CD4-positive, alpha-beta T cell treated with Interleukin-10 for 1 hour (primary cell): ENCODE results near the gene ANAPC1.
"Not testable (repeated sequence)": the region's sequence is repeated elsewhere in the genome, so short reads cannot be mapped to it uniquely, and the experiment has no call there.

Source experiments
- DNase-seq: peaks from one replicate; pipeline ENCODE4 v3.0.0-alpha.2; 2020

Gene ANAPC1

DNA sequence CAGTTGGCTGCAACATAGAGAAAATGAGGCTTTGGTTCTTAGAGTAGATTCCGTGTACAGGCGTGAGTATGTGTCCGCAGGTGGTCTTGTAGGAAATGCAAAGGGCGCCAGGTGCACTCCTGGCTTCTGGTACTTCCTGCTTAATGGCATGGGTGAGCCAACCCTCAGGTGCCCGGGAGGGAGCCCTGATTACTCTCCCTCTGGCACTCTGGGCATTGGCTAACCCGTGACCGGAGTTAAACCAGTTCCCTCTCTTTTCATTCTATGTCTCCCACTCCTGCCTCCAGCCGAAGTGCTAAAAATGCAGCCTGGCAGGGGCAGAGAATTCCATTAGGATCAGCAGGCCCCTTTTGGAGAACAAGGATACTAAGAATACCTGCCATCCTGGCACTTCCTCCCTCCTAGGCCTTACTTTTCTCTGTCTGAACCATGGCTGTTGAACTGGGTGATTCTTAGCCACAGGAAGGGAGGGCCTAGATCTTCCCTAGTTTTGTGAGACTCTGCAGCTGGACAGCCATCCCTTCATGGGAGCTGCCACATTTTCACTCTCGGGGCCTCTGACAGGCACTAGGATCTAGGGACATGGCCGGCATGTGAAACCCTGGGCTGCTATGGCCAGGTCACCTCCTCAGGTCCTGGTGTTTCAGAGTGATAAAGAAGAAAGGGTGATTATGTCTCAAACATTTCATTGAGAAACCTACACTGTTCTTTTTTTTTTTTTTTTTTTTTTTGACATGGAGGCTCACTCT is 20.9 kb upstream of the ANAPC1 start:
- DNase-seq, result no peak

DNA sequence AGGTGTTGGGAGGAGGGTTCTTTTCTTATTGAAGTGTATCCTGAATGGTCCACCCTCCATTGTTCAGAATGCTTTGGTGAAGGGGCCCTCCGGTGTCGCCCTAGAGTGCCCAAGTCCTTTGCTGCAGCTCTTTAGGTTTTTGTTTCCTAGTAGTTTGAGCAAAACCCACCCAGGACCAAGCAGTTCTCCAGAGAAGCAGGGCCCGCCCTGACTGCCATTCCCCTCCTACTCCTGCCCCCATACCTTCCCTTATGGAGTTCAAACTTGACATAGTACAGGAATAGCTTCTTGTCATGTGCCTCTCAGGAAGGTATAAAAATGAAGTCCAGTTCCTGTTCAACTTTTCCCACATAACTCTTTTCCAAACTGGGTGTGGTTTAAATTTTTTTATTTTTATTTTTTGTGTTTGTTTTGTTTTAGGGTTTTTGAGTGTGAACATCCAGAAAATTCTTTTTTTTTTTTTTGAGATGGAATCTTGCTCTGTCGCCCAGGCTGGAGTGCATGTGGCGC is 20.0 kb upstream of the ANAPC1 start:
- no peak for DNase-seq

DNA sequence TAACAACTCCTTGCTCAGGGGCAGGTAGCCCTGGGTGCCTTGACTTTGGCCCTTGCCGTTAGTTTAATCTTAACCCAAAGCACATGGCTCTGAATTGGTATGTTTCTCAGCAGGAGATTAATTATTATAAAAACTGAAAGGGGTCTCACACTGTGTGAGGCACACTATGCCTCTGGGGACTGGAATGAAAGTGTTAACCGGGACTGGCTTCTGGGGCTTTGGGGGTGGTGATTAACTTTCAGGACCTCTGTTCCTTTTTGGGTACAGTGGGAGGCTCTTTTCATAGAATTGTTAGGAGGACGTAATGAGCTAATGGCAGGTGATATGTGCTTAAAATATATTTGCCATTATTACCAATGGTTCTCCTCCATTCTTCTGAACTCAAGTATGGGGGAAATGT is 19.5 kb upstream of the ANAPC1 start:
- no peak for DNase-seq

DNA sequence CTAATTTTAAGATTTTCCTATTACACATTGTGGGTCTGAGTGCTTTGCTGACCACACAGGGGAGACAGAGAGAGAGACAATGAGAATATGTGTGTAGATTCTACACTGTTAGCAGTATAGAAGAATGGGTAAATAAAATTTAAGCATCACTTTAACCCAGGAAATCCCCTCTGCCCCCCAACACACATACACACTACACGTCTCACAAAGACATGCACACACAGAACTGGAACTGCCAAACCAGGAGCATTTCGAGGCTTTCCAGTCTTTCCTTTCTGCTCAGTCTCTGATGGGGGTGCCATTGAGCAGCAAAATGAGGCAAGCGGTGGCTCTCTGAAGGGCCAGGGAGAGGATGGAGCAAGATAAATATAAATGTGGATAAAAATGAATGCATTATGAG is 16.9 kb upstream of the ANAPC1 start:
- no peak for DNase-seq

DNA sequence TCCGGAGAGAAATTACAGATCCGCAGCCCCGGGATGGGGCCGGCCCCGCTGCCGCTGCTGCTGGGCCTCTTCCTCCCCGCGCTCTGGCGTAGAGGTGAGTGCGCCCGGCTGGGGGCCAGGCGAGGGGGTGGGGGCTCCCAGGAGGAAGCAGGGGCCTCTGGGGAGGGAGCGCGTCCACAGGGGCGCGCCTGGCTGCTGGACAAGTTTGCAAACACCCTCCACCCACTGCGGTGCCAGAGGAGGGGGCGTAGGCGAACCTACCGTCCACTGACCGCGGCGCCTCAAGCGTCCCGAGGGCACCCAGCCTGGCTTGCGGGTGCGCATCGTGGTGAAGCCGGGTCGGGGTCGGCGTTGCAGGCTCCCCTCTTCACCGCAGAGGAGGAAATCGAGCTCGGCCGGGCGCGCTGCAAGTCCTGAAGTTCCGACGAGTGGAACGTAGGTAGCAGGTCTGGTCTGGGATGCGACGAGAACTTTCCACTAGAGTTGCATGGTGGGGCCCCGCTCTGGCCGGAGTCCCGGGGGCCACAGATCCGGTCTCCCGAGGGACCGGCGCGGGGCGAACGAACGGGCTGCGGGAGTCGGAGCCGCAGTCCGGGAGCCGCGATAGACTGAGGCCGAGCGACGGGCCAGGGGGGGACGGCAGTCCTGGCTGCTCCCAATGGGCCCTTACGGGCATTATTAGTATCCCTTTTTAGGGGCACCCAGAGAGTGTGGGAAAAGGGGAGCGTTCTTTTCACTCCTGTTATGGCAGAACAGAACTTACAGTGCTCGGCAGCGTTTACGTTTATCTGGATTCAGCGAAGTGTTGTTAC is 14.9 kb upstream of the ANAPC1 start:
- DNase-seq, result peak; percentile 2

DNA sequence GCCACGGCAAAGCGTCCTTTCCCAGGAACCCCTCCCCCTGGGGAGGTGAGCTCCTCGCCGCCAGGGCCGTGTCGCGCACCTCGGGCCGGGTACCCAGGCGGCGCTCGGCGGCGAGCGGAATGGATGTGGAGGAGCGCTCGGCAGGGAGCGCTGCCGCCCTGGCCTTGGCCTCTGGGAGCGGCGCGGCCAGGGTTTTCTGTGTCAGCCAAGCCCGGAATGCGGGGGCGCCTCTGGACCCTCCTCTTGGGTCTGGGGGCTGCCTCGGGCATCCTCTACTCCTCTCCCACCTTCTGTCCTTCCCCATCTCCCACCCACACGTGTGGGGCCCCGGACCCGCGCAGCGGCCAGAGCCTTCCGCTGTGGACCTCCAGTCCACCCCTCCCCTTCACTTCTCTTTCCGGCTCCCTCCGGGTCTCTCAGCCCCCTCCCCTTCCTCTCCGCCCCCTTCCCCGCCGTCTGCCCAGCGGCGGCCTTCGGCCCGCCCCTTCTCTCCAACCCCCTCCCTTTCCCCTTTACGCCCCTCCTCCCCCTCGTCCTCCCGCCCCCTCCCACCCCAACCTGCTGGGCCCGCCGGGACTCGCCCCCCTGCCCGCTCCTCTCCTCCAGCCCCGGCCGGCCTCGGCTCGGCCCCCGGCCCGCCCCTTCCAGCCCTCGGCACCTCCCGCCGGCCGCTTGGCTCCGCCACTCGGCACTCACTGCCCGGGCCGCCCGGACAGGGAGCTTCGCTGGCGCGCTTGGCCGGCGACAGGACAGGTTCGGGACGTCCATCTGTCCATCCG is 14.1 kb upstream of the ANAPC1 start, which contains the start of gene MERTK:
Gene MERTK, plus strand, starts transcription at position 684 of the 779 bp plus-strand sequence. CDS start 129 bp downstream, outside the sequence.
- peak; percentile 43 for DNase-seq

DNA sequence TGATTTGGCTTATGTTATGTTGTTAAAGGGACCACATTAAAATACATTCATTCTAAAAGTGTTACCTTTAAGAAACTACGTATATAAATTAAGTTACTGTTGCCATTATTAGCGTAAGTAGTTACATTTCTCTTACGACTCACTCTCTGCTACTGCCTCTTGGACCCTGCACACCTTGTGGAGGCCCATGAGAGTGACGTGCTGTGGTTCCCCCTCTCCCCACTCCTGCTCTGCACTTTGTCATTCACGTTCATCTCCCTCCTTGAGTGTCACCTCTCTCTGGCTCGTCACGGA is 13.6 kb upstream of the ANAPC1 start:
- DNase-seq, result no peak

DNA sequence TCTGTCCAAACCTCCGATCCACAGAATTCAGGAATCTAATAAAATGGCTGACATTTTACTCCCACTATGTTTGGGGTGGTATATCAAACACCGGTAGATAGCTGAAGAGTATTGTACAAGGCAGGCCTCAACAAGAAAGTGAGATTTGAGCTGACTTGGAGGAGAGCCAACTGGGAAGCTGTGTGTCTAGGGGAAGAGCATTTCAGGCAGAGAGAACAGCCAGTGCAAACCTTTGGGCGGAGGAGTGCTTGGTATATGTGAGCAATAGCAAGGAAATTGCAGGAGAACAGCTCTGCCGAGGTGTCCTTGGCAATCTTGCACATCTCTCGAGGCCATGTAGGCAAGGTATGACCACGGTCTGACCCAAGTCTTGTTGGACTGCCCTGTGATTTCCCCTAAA is 12.6 kb upstream of the ANAPC1 start:
- no peak for DNase-seq

DNA sequence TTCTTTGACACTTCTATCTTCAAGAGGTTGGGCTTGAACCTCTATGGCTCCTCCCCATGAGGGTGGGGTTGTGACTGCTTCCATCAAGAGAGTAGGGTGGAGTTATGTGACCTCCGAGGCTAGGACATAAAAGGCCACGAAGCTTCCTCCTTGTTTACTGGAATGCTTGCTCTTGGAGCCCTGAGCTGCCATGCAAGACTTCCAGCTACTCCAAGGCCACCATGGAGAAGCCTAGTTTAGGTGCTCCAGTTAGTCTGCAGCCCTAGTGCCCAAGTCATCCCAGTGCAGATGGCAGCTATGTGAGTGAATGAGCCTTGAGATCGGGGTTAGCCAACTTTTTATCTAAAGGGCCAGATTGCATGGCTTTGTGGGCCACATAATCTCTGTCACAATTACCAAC is 12.0 kb upstream of the ANAPC1 start:
- DNase-seq, result no peak

DNA sequence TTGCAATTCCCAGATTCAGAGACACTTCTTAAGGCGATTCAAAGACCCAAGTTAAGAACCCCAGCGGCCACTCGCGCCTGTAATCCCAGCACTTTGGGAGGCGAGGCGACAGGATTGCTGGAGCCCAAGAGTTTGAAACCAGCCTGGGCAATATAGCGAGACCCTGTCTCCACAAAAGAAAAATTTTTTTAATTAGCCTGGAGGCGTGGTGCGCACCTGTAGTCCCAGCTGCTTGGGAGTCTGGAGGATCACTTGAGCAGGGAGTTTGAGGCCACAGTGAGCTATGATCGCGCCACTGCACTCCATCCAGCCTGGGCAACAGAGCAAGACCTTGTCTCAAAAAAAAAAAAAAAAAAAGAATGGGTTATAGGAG is 585 bp upstream of the ANAPC1 start:
- DNase-seq, result no peak

DNA sequence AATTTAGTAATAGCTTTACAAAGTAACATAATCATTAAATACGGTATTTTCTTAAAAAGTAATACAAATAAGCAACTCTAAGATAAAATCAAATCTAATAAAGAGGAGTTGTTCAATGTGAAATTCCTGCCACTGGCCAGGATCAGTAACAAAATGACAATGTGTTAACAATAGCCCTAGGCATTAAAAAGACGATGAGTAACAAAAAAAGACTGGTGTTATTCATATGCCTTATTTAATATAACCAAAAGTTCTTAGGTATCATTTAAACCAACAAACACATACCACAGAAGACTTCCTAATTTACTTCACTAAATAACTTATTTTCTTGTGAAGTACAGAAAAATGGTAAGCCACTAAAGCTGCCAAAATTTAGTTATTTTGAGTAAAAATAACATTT is 11.2 kb downstream of the ANAPC1 start:
- DNase-seq, result not testable (repeated sequence)

DNA sequence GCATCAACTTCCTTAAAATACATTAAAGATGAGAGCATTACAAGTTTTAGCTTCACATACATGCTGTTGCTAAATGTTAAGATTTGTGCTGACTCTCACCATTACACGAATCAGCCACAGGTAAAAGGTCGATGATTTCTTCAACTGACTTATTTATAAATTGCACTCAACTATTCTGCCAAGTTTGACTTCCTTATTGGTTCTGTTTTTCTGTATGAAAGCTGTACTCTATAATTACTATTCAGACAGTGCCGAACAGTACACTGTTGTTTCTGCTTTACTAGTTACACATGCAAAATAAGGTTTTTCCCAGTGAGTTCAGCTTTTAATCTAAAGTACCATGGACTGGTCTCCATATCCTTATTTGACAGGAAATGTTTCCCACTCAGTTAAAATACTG is 18.9 kb downstream of the ANAPC1 start:
- not testable (repeated sequence) for DNase-seq

DNA sequence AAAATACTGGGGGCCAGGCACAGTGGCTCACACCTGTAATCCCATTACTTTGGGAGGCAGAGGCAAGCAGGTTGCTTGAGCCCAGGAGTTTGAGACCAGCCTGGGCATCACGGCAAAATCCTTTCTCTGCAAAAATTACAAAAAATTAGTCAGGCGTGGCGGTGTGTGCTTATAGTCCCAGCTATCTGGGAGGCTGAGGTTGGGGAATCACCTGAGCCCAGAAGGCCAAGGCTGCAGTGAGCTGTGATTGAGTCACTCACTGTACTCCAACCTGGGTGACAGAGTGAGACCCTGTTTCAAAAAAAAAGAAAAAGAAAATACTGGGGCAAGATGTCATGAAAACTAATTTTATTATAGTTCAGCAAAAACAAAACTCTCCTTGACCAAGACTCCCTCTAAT is 24.0 kb downstream of the ANAPC1 start:
- DNase-seq, result not testable (repeated sequence)

DNA sequence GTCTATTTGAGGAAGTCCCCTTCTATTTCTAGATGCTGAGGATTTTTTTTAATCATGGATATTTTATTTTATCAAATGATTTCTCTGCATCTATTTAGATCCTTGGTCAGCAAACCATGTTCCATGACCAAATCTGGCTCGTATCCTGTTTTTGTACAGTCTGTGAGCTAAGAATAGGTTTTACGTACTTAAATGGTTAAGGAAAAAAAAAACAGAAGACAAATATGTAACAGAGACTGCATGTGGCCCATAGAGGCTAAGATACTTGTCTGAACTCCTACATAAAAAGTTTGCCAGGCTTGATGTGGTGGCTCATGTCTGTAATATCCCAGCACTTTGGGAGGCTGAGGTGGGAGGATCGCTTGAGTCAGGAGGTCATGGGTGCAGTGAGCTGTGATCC is 31.4 kb downstream of the ANAPC1 start:
- DNase-seq, result not testable (repeated sequence)

DNA sequence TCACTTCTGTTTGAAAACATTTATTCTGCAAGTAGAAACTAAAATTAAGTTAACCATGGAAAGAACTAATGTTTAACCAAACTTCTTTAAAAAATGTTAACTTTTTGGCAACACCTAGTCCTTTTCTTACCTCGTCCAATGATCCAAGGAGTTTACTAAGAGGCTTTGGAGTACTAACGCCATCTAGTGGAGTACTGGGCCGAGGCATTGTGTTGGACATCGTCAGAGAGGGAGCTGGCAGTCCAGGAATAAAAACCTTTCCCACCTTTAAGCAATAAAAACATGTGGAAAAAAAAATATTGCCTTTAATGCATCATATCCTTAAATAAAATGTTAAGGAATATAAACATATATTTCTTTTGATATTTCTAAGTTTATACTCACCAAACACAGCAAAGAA is 33.3 kb downstream of the ANAPC1 start:
- DNase-seq, result peak; percentile 21

DNA sequence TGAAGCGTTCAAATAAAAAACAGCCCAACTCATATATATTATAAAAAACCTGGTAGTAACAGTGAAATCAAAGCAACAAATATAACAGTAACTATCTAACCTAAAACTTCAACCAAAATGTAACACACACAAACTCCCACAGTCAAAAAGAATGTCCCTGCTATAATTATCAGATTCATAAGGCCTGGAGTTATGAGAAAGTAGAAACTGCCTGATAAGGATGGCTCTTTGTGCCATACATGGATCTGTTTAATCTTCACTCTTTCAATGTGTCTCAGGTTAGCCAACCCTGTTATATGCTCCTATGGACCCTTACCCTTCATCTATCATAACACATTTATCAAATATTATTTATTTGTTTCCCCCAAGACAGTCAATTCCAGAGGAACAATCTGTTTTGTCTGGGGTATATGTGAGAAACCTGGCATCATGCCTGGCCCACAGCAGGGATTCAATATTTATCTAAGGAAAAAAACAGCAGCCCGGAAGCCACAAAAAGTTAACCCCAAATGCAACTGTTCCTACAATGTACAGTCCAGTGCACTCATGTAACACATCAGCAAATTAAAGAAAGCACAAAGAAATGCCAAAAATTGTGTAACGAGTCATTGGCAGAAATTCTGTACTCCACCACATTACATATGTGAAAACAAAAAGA is 44.2 kb downstream of the ANAPC1 start:
- not testable (repeated sequence) for DNase-seq

DNA sequence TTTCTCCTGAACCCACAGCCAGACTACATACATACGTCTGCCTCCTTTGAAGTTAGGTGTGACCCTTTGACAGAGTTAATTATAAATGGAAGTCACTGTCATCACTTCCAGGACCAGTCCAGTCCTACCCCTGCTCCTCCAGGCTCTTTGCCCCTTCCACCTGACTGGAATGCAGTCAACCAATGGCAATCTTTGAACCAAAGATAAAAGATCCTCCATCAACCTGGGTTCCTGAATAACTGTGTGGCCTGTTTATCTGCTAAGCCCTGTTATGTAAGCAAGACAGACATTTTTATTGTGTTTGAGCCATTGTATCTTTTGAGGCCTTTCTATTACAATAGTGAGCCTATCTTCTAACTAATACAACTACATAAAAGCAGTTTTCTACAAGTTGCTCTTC is 45.0 kb downstream of the ANAPC1 start:
- not testable (repeated sequence) for DNase-seq

DNA sequence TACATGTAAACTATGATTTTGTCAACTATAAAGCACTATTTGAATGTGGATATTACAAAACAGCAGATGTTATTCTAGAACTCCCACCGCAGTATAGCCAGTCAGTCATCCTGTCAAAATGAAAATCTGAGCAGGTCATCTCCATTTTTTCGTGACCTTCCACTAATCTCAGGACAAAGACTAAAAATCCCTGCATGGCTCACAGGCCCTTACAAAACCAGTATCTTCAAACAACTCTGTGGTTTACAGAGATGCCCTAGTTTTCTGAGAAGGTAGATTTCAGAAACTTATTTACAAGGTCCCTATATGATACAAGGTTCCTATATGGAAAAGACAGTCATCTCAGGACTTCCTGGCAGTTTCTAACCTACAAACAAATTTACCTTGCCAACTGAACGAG is 49.8 kb downstream of the ANAPC1 start:
- not testable (repeated sequence) for DNase-seq

DNA sequence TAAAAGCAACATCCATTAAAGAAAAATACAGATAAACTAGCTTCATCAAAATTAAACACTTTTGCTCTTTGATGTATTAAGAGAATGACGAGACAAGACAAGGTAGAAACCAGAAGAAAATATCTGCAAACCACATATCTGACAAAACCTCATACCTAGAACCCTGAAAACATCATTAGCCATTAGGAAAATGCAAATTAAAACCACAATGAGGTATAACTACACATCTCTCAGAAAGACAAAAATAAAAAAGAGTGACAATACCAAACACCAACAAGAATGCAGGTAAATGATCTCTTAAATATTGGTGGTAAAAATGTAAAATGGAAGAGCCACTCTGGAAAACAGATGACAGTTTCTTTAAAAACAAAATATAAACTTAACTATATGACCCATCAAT is 53.5 kb downstream of the ANAPC1 start:
- not testable (repeated sequence) for DNase-seq

DNA sequence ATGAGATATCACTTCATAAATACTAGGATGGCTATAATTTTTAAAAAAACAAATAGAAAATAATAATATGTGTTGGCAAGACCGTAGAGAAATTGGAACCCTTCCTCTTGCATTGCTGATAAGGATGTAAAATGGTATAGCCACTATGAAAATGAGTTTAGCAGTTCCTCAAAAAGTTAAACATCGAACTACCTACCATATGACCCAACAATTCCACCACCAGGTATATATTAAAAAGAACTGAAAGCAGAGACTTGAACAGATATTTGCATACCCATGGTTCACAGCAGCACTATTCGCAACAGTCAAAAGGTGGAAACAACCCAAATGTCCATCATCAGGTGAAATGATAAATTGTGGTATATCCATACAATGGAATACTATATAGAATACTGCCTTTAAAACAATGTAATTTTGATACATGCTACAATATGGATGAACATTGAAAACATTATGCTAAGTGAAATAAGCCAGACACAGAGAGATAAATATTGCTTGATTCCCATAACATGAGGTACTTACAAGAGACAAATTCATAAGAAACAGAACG is 55.7 kb downstream of the ANAPC1 start:
- DNase-seq, result not testable (repeated sequence)

DNA sequence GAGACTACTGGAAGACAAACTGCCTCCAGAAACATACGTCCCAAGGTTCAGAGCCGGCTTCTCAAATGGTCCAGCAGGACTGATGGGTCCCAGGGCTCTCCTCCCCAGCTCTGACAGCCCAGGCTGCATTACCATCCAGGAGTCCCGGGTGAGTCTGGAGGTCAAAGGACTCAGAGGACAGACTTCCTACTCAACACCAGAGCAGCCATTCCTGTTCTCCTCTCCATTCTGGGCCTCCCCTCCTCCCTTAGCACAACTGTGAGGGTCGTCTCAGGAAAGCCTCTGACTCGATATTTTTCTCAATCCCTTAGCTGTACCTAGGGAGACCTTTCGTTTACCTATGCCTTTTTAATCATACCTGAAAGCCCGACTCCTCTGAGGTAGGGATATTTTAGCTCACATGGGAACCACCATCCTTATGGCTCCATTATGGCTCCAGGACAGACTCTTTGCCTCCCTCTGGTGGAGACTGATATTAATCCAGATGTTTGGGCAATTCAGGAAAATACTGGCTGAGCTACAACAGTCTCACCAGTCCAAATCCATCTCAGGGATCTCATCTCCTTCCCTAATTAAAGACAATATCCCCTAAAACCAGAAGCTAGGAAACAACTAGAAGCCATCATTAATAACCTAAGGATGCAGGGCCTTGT is 70.9 kb downstream of the ANAPC1 start:
- not testable (repeated sequence) for DNase-seq

DNA sequence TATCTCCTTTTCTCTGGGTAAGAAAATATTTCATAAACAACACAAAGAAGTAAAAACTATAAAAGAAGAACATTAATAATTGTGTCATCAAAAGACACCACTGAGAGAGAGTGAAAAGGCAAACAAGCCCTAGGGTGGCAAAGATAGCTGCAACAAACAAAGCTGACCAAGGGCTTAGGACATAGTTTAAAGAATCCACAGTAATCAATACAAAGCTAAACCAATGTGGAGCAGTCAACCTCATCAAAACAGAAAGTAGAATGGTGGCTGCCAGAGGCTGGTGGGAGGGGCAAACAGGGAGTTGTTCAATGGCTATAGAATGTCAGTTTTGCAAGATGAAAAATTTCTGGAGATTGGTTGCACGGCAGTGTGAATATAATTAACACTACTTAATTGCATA is 93.4 kb downstream of the ANAPC1 start:
- DNase-seq, result not testable (repeated sequence)
